ENCODE measurements around the gene TSEN15. TPM values are rescaled to one million over a fixed set of nuclear protein-coding genes. Genes with fewer than 3 reads are reported as not detected.

Gene TSEN15
- total and polyA plus RNA-seq, 11 donors, result 23.5 to 32.3 (median 26.4) TPM

- Histone ChIP-seq H3K36me3 (no peaks in the 10 kb centered on the region), H3K27me3 (no peaks in the 10 kb centered on the region), H3K4me1 (peaks cover 0 to 47% (median 16%) of the 10 kb centered on the region in 12 donors), H3K27ac (peak overlapping the region in 7 of 12 donors; percentile 3 to 65 (median 47)), H3K9me3 (no peaks in the 10 kb centered on the region), H3K4me3 (peak overlapping the region in 3 of 12 donors; percentile 0 to 31 (median 6))
- no peak for ATAC-seq
- TF ChIP-seq POLR2A (IDR thresholded peaks at IDR 0.05) (no peak), CTCF (IDR thresholded peaks at IDR 0.05) (no peak)
- intact Hi-C loops (cut with DNase I), result no loop called here
- 51 to 57% (median 54%) methylated on average over 2 of the region's 2 CpGs for WGBS, 4 donors
- DNase-seq, result no peak
These were observed 32.9 kb upstream of the TSEN15 start for GRCh38 chr1:184018622-184019021.

DNA sequence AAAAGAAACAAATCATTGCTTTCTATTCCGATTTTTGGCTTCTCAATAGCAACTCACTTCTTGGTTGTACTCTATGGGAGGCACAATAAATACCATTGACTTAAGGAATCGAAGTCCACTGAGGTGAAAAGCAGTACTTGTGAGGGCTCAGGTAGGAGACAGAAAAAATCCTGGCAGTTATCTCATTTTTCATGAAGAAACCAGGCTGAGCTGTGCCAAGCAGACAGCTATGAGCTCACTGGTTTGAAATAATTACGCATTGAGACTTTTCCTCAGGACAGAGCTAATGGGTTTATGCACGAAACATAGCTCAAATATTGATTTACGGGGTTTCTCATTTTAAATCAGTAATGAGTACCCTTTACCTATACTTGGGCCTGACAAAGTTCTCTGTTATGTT, 32.5 kb upstream of the TSEN15 start:
- Histone ChIP-seq H3K27me3 (no peaks in the 10 kb centered on the region), H3K36me3 (no peaks in the 10 kb centered on the region), H3K4me3 (peak overlapping the region in 3 of 12 donors; percentile 0 to 31 (median 6)), H3K4me1 (peaks cover 0 to 50% (median 16%) of the 10 kb centered on the region in 12 donors), H3K9me3 (no peaks in the 10 kb centered on the region), H3K27ac (peak overlapping the region in 9 of 12 donors; percentile 3 to 65 (median 46))
- intact Hi-C loops (cut with DNase I), result no loop called here
- WGBS, 4 donors, result 76 to 88% (median 80%) methylated on average over 5 of the region's 5 CpGs
- DNase-seq (no peak), ATAC-seq (peak in 1 of 4 donors; percentile 21)
- TF ChIP-seq POLR2A (IDR thresholded peaks at IDR 0.05) (no peak), CTCF (IDR thresholded peaks at IDR 0.05) (no peak)

DNA sequence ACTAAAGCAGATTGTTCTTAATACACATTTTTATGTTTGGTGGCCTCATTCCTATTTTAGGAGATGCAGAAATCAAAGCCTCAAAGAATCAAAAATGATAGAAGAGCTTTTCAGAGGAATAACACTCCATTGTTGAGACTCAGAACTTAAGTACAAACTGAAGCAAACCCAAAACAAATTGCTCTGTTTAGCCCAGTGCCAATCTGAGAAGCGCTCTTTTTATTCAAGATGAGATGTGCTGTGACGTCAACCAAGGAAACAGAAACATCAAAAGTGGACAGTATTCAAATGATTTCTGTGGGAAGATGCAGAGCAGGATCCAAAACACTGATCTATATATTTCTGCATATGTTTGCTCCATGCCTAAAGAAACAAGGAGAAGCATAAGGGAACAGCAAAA, 32.0 kb upstream of the TSEN15 start:
- H3K27ac ChIP-seq, result peak overlapping the region in 6 of 12 donors; percentile 9 to 65 (median 48)
- no peak overlapping the region for H3K4me3 ChIP-seq

GRCh38 chr1:184020328-184020727, 31.2 kb upstream of the TSEN15 start:
- intact Hi-C loops (cut with DNase I), result no loop called here
- Histone ChIP-seq H3K4me3 (no peak overlapping the region), H3K9me3 (no peaks in the 10 kb centered on the region), H3K27me3 (no peaks in the 10 kb centered on the region), H3K4me1 (peaks cover 0 to 58% (median 21%) of the 10 kb centered on the region in 12 donors), H3K27ac (peak overlapping the region in 3 of 12 donors; percentile 59 to 70 (median 61)), H3K36me3 (no peaks in the 10 kb centered on the region)
- WGBS, 4 donors, result 96 to 99% (median 97%) methylated on average over 2 of the region's 2 CpGs
- no peak for TF ChIP-seq CTCF (IDR thresholded peaks at IDR 0.05)
- no peak for TF ChIP-seq POLR2A (IDR thresholded peaks at IDR 0.05)
- no peak for DNase-seq
- ATAC-seq, result no peak

More for the DNA sequence above, 32.0 kb upstream of the TSEN15 start:
- no peaks in the 10 kb centered on the region for H3K27me3 ChIP-seq
- H3K36me3 ChIP-seq, result no peaks in the 10 kb centered on the region
- H3K9me3 ChIP-seq, result no peaks in the 10 kb centered on the region
- no peak for TF ChIP-seq CTCF (IDR thresholded peaks at IDR 0.05)
- no peak for TF ChIP-seq POLR2A (IDR thresholded peaks at IDR 0.05)
- intact Hi-C loops (cut with DNase I), result no loop called here
- H3K4me1 ChIP-seq, result peaks cover 0 to 50% (median 16%) of the 10 kb centered on the region in 12 donors
- ATAC-seq, result no peak
- no peak for DNase-seq
- 84 to 92% (median 86%) methylated on average over 2 of the region's 2 CpGs for WGBS, 4 donors

Measured in heart left ventricle (tissue), 16 donors.